D721Med (cell line): ENCODE results near the gene PLCB1.

ENCODE experiments used
- DNase-seq: peaks from one replicate; pipeline ENCODE4 v3.0.0; 2011; ENCODE audit warnings: low spot score; ENCODE audit not compliant: insufficient read length
- FAIRE-seq: peaks from 2 replicates; lab custom pipeline; 2011; peaks lifted over from hg19 to GRCh38; lab: Jason Lieb, UNC
- CTCF ChIP-seq: IDR thresholded peaks from 2 replicates; pipeline ENCODE4 v1.5.1; 2012; ENCODE audit warnings: mild to moderate bottlenecking, control low read depth; ENCODE audit not compliant: insufficient read depth; ENCODE audit errors: missing control alignments

Gene PLCB1

GRCh38 chr20:8667306-8667705, 535.2 kb downstream of the PLCB1 start:
- FAIRE-seq: no peak
- TF ChIP-seq CTCF: no peak
- DNase-seq: no peak

DNA sequence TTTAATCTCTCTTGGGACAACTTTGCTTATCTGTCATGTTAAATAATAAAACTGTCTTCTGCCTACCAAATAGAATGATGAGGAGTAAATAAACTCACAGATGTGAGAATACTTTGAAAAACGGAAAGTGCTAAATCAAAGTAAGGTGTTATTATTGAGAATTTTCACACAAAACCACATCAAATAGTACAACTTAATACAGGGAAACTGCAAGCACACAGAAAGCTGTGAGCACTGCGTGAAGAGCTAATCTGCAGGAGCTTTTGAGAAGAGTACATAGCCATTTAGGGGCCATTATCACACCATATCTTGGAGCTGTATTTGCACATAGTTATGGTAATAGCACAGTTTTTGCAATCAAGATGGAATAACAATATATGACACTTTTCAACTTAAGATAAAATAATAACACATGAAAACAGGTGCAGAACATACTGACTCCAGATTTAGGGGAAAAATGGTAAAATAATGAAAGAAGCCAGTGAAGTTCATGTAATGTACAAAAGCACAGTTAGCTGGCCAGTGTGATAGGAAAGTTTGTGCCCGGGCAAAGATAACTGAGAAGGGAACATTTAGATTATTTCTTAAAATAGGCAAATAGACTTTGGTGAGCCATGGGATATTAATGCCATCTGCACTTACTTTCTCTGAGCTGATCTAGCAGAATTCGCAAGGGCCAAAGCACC, 538.3 kb downstream of the PLCB1 start:
- no peak for FAIRE-seq
- TF ChIP-seq CTCF: no peak
- no peak for DNase-seq

DNA sequence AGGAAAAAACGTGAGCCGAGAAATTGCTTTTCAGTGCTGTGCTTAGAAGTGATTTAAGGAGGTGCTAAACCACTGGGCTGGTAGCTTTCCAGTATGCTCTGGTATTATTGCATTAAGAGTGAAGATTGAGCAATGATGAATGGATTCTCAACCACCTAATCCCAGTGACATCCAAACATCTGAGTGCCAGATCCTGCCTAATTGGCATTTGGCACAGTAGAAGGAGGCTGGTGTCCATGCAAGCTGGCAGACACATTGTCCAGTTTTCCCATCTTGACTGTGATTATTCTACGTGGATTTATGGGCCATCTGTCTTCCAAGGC, 538.8 kb downstream of the PLCB1 start:
- no peak for FAIRE-seq
- no peak for DNase-seq
- no peak for TF ChIP-seq CTCF

GRCh38 chr20:8671370-8671961, 539.4 kb downstream of the PLCB1 start:
- TF ChIP-seq CTCF: no peak
- FAIRE-seq: no peak
- no peak for DNase-seq

DNA sequence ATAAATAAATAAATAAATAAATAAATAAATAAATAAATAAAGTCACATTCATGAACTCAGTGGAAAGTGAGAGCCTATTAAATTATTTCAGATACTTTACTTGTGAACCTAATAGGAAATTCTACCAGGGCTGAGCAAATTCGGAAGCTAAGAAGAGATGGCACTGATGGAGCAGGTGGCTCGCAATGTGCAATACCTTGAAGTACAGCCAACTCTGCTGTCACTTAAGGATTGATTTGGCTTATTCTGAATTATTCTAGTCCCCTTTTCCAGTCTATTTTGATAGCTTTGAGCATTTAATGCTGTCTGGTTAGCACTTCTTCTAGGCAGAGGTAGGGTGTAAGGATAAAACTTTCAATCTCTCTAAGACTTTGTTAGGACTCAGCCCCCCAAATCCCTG, 541.0 kb downstream of the PLCB1 start:
- no peak for FAIRE-seq
- no peak for DNase-seq
- no peak for TF ChIP-seq CTCF

GRCh38 chr20:8675896-8676295, 543.8 kb downstream of the PLCB1 start:
- no peak for TF ChIP-seq CTCF
- DNase-seq: no peak
- FAIRE-seq: no peak

DNA sequence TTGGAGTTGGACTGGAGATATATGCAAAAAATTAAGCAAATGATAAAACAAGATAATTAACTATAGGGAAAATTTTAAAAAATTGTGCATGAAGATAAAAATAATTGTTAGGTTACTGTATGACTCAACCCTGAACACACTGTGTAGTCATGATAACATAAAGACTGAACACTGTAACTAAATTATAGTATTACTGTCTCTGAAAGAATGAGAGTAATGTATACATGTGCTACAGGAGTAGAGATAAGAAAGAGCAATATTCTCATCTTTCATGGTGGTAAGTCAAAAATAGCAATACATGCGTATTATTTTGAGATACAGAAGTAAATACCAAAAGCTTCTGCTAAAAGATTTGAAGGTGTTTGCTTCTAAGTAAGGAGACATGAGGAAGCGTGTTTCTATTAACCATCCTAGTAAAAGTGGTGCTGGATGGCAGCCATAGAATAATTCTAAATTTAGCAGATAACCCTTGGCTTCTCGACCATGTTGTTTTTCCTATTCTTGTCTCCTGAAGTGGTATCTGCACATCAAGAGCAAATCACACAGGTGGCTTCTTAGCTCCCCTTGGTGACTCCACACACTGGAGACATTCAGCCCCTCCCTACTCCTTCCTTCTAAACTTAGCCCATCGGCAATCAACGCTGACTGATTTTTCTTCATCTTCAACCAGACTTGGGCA, 546.2 kb downstream of the PLCB1 start:
- no peak for TF ChIP-seq CTCF
- no peak for FAIRE-seq
- DNase-seq: no peak
